Esophagus squamous epithelium (tissue), 5 donors: Measurements from ENCODE around the gene COX17. TPM values are rescaled to one million over a fixed set of nuclear protein-coding genes. Genes with fewer than 3 reads are reported as not detected.
A peak's percentile ranks its signal among the peaks of the same experiment; 100 is the strongest.
"Not testable (repeated sequence)": the region's sequence is repeated elsewhere in the genome, so short reads cannot be mapped to it uniquely, and the experiment has no call there.

Source experiments
- DNase-seq: peaks from one replicate; lab custom pipeline; 2025; lab: John Stamatoyannopoulos, UW
- H3K27ac ChIP-seq, 4 donors: fragments of 200-600 bp; sonication (generic); one replicate each; pipeline ENCODE4 v1.5.1; 2016 to 2019; ENCODE audit warnings: mild to moderate bottlenecking in 1 of 4
- H3K27me3 ChIP-seq, 4 donors: fragments of 200-600 bp; sonication (generic); 1 replicate in 3 of 4; 2 replicates in 1 of 4; pipeline versions ENCODE4 v1.5.1 to v1.6.0; 2017 to 2021; ENCODE audit warnings: antibody characterized with exemption in 1 of 4
- H3K36me3 ChIP-seq, 3 donors: fragments of 200-600 bp; sonication (generic); one replicate each; pipeline ENCODE4 v1.5.1; 2016 to 2019
- H3K4me1 ChIP-seq, 3 donors: fragments of 200-600 bp; sonication (generic); one replicate each; pipeline ENCODE4 v1.5.1; 2017 to 2019
- H3K4me3 ChIP-seq, 4 donors: fragments of 200-600 bp; sonication (generic); 1 replicate in 3 of 4; 2 replicates in 1 of 4; pipeline ENCODE4 v1.5.1; 2016 to 2019; ENCODE audit warnings: mild to moderate bottlenecking in 2 of 4, moderate library complexity in 1 of 4
- H3K9me3 ChIP-seq, 3 donors: fragments of 200-600 bp; sonication (generic); one replicate each; pipeline ENCODE4 v1.5.1; 2016 to 2019
- POLR2A ChIP-seq, 4 donors: fragments of 450-650 bp; IDR thresholded peaks; one replicate each; pipeline ENCODE4 v1.6.1; 2017; ENCODE audit warnings: antibody characterized with exemption in 4 of 4, mild to moderate bottlenecking in 4 of 4, moderate library complexity in 3 of 4
- WGBS, 2 donors: methylation state at CpG; one replicate each; pipeline ENCODE4 v1.1.5; 2018; 5-methylcytosine and 5-hydroxymethylcytosine counted together
- intact Hi-C: fragments of 100-400 bp; cut with DNase I; formaldehyde crosslinking; loops from one replicate; pipeline ENCODE4 v1.15.0; 2022
- total RNA-seq, 4 donors: library from RNA; depleted of rRNA; stranded (reverse); fragments of >200 nt; gene quantifications; one replicate each; pipeline ENCODE4 v1.1.0, GENCODE V29; 2016
- TF ChIP-seq, protein P1 (sequence below), 6 experiments: fragments of 450-650 bp in 4 of 6; fragments of 200-600 bp in 2 of 6; sonication (generic) in 2 of 6; IDR thresholded peaks; one replicate each; pipeline ENCODE4 v1.5.1; 2016 to 2019; ENCODE audit warnings: antibody characterized with exemption in 6 of 6, mild to moderate bottlenecking in 4 of 6, moderate library complexity in 4 of 6
- donor health status: DM: yes; HTN: yes; CAD: no.

Gene COX17
- total RNA-seq, 4 donors from 2014 or later, result 10.8 to 33.9 (median 24.6) TPM

DNA sequence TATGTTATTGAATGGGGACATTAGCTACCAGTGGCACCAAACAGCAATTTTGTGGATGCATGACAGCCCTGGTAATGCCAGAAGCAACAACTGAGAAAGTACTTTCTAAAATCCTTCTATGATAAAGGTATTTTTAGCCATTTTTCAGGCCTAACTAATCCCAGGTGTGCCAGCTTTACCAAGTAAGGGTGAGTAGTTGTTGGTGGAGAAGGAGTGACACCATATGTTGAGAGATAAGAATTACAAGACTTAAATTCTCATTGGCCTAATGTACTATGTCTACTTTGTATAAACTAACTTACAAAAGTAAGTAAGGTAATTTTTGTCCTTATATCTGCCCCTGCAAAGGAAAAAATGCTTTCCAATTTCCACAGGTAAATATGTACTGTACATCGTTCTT, 4.1 kb upstream of the COX17 start:
- 38 to 53% methylated on average over 1 of the region's 1 CpG for WGBS, 2 donors

DNA sequence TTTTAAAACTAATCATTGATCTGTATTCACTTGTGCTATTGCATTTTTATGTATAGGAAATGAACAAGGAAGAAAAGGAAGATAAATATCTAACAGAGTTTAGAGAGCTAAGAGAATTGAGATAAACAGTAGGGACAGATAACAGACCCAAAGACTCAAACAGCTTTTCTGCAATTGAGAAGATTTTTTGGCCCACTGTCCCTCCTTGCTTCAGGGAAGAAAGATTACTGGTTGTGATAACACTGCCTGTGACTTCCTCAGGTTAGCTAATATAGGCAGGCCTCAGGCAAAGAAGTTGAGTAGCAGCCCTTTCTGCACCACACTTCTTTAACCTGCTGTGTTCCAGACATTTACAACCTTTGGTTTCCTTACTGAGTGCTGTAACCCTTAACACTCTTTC, 2.7 kb upstream of the COX17 start:
- H3K27ac ChIP-seq, result no peak overlapping the region
- H3K36me3 ChIP-seq, result peaks cover 0 to 3% (median 0%) of the 10 kb centered on the region in 3 donors
- H3K4me1 ChIP-seq, result peaks cover 0 to 23% (median 14%) of the 10 kb centered on the region in 3 donors
- DNase-seq, result no peak
- TF ChIP-seq POLR2A (IDR thresholded peaks at IDR 0.05), result no peak
- TF ChIP-seq, protein P1, sequence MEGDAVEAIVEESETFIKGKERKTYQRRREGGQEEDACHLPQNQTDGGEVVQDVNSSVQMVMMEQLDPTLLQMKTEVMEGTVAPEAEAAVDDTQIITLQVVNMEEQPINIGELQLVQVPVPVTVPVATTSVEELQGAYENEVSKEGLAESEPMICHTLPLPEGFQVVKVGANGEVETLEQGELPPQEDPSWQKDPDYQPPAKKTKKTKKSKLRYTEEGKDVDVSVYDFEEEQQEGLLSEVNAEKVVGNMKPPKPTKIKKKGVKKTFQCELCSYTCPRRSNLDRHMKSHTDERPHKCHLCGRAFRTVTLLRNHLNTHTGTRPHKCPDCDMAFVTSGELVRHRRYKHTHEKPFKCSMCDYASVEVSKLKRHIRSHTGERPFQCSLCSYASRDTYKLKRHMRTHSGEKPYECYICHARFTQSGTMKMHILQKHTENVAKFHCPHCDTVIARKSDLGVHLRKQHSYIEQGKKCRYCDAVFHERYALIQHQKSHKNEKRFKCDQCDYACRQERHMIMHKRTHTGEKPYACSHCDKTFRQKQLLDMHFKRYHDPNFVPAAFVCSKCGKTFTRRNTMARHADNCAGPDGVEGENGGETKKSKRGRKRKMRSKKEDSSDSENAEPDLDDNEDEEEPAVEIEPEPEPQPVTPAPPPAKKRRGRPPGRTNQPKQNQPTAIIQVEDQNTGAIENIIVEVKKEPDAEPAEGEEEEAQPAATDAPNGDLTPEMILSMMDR (IDR thresholded peaks at IDR 0.05), result no peak
- H3K4me3 ChIP-seq, result no peak overlapping the region
- intact Hi-C loops, result no loop called here
- H3K9me3 ChIP-seq, result no peaks in the 10 kb centered on the region
- no peaks in the 10 kb centered on the region for H3K27me3 ChIP-seq

More for the DNA sequence above, 4.1 kb upstream of the COX17 start:
- Histone ChIP-seq H3K4me3 (no peak overlapping the region), H3K4me1 (peaks cover 0 to 11% (median 4%) of the 10 kb centered on the region in 3 donors), H3K27ac (no peak overlapping the region), H3K36me3 (no peaks in the 10 kb centered on the region), H3K27me3 (no peaks in the 10 kb centered on the region), H3K9me3 (no peaks in the 10 kb centered on the region)
- no peak for DNase-seq
- TF ChIP-seq POLR2A (IDR thresholded peaks at IDR 0.05), result no peak
- TF ChIP-seq, protein P1 (IDR thresholded peaks at IDR 0.05), result peak in 3 of 6 experiments; percentile 27 to 53 (median 35)
- intact Hi-C loops, result no loop called here

DNA sequence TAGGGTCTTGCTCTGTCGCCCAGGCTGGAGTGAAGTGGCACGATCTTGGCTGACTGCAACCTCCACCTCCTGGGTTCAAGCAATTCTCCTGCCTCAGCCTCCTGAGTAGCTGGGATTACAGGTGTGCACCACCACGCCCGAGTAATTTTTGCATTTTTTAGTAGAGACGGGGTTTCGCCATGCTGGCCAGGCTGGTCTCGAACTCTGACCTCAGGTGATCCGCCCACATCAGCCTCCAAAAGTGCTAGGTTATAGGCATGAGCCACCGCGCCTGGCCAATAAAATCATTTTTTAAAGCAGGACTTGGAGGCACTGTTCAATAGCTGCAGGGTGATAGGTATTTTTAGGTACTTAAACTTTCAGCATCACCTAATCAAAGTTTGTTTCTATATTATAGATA, 1.0 kb upstream of the COX17 start:
- 92 to 98% methylated on average over 9 to 10 of the region's 10 CpGs for WGBS, 2 donors
- H3K27ac ChIP-seq, DNase-seq, H3K4me3 ChIP-seq, intact Hi-C loops, H3K27me3 ChIP-seq, H3K9me3 ChIP-seq: not testable (repeated sequence)
- peaks cover 0 to 20% (median 7%) of the 10 kb centered on the region in 3 donors for H3K36me3 ChIP-seq
- H3K4me1 ChIP-seq, result peaks cover 0 to 23% (median 14%) of the 10 kb centered on the region in 3 donors

DNA sequence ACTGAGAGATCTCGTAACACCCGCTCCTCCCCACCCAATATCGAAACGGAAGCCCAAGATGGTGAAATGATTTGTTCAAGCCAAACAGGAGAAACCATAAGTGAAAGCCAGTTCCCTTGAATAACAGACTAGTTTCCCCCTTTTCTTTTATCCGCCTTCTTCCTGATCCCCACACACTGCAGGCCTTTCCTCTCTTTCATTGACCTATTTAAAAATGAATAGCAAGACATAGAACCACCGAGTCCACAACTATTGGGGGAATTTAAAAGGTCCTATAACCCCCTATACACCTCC, 382 bp upstream of the COX17 start:
- Histone ChIP-seq H3K9me3 (no peaks in the 10 kb centered on the region), H3K27me3 (no peaks in the 10 kb centered on the region), H3K36me3 (peaks cover 5 to 26% (median 11%) of the 10 kb centered on the region in 3 donors), H3K27ac (peak overlapping the region; percentile 89 to 98 (median 96)), H3K4me3 (peak overlapping the region; percentile 66 to 87 (median 78)), H3K4me1 (peaks cover 0 to 23% (median 14%) of the 10 kb centered on the region in 3 donors)
- WGBS, 2 donors, result 3 to 6% methylated on average over 6 of the region's 6 CpGs
- TF ChIP-seq POLR2A (IDR thresholded peaks at IDR 0.05), result no peak
- TF ChIP-seq, protein P1 (IDR thresholded peaks at IDR 0.05), result no peak
- intact Hi-C loops, result no loop called here
- DNase-seq, result no peak

DNA sequence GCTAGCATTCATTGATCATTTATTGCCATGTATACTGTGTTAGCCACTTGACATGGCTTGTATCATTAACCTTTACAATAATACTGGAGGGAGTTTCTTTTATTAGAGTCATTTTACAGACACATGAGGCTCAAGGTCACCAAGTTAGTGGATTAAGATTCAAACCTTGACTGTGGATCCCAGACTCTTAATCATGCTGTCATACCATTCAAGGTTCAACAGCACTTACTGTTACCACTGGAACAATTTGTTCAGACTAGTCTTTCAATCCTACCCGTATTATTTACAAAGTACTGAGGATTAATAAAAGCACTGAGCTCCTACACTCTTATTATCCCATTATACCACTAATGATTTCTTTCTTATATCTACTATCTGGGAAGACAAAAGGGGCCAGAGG, 1.2 kb downstream of the COX17 start:
- TF ChIP-seq POLR2A (IDR thresholded peaks at IDR 0.05), result no peak
- TF ChIP-seq, protein P1 (IDR thresholded peaks at IDR 0.05), result no peak
- peak overlapping the region; percentile 89 to 98 (median 96) for H3K27ac ChIP-seq
- H3K36me3 ChIP-seq, result peaks cover 5 to 41% (median 11%) of the 10 kb centered on the region in 3 donors
- H3K27me3 ChIP-seq, result no peaks in the 10 kb centered on the region
- no peak for DNase-seq
- H3K9me3 ChIP-seq, result no peaks in the 10 kb centered on the region
- peaks cover 0 to 23% (median 14%) of the 10 kb centered on the region in 3 donors for H3K4me1 ChIP-seq
- intact Hi-C loops, result no loop called here
- H3K4me3 ChIP-seq, result peak overlapping the region; percentile 66 to 87 (median 78)
- WGBS, 2 donors, result 8 to 27% methylated on average over 1 of the region's 1 CpG
